ENCODE results near the gene HEATR3. TPM values are rescaled to one million over a fixed set of nuclear protein-coding genes. Genes with fewer than 3 reads are reported as not detected.
A peak's percentile ranks its signal among the peaks of the same experiment; 100 is the strongest.

Gene HEATR3
- total RNA-seq, 1 donor: 18.8 TPM

GRCh38 chr16:50066482-50067289 lies 916 bp downstream of the HEATR3 start:
- H3K4me3 ChIP-seq (ENCODE audit: low read depth, low read length): peak overlapping the region; percentile 96
- TF ChIP-seq, protein P1, sequence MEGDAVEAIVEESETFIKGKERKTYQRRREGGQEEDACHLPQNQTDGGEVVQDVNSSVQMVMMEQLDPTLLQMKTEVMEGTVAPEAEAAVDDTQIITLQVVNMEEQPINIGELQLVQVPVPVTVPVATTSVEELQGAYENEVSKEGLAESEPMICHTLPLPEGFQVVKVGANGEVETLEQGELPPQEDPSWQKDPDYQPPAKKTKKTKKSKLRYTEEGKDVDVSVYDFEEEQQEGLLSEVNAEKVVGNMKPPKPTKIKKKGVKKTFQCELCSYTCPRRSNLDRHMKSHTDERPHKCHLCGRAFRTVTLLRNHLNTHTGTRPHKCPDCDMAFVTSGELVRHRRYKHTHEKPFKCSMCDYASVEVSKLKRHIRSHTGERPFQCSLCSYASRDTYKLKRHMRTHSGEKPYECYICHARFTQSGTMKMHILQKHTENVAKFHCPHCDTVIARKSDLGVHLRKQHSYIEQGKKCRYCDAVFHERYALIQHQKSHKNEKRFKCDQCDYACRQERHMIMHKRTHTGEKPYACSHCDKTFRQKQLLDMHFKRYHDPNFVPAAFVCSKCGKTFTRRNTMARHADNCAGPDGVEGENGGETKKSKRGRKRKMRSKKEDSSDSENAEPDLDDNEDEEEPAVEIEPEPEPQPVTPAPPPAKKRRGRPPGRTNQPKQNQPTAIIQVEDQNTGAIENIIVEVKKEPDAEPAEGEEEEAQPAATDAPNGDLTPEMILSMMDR (IDR thresholded peaks at IDR 0.05; ENCODE audit: insufficient read depth, low read length): no peak
- no peak for DNase-seq (ENCODE audit: low read depth)

DNA sequence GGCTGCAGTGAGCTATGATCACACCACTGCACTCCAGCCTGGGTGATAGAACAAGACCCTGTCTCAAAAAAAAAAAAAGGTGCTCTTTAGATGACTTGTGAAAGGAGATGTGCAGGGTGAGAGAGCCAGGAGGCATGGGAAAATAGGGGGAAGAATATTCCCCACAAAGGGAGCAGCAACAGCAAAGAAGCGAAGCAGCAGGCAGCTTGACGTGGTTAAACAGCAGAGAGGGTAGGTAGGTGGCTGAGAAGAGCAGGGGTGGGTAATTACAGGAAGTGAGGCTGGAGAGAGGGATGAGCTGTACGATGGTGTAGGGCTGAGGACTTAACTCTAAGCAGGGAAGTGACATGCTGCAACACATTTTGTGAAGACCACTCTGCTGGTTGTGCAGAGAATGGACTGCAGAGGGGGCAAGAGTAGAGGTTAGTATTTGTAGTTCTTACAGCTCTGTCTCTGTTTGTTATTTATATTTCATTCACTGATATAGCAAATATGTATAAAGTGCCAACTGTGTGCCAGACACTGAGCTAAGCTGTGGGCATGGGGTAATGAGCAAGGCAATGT lies 1.6 kb downstream of the HEATR3 start:
- TF ChIP-seq, protein P1 (IDR thresholded peaks at IDR 0.05; ENCODE audit: insufficient read depth, low read length): peak; percentile 72
- H3K4me3 ChIP-seq (ENCODE audit: low read depth, low read length): peak overlapping the region; percentile 42
- peak; percentile 70 for DNase-seq (ENCODE audit: low read depth)

GRCh38 chr16:50068550-50068949 lies 2.8 kb downstream of the HEATR3 start:
- no peak overlapping the region for H3K4me3 ChIP-seq (ENCODE audit: low read depth, low read length)
- TF ChIP-seq, protein P1 (IDR thresholded peaks at IDR 0.05; ENCODE audit: insufficient read depth, low read length): no peak

GRCh38 chr16:50069060-50069459 lies 3.3 kb downstream of the HEATR3 start:
- TF ChIP-seq, protein P1 (IDR thresholded peaks at IDR 0.05; ENCODE audit: insufficient read depth, low read length): no peak
- no peak for DNase-seq (ENCODE audit: low read depth)
- no peak overlapping the region for H3K4me3 ChIP-seq (ENCODE audit: low read depth, low read length)

More at GRCh38 chr16:50068550-50068949, 2.8 kb downstream of the HEATR3 start:
- DNase-seq (ENCODE audit: low read depth): peak; percentile 23

DNA sequence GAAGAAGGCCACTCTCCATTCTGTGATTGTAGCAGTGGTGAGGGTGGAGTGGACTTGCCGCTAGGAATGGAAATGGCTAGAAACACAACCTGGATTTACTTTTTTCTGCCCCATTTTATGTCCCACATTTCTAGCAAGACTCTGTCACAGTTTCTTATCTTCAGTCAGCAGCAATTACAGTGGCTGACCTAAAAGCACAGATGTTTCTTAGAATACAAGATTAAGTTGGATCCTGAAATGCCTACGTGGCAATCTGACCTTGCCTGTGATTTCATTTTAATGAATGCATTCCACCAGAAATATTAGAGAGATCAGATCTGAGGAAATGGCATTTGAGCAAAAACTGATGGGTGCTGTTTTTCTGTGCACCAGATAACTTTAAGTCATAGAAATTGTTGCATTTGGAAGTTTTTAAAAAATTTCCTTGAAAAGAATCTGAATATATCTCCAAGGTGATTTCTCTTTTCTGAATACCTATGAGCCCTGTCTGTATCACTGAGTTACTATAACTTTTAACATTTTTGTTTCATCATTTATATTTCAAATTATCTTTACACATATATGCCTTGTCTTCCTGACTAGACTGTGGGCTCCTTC lies 5.4 kb downstream of the HEATR3 start:
- TF ChIP-seq, protein P1 (IDR thresholded peaks at IDR 0.05; ENCODE audit: insufficient read depth, low read length): no peak
- peak; percentile 12 for DNase-seq (ENCODE audit: low read depth)
- H3K4me3 ChIP-seq (ENCODE audit: low read depth, low read length): no peak overlapping the region

- no peak overlapping the region for H3K4me3 ChIP-seq (ENCODE audit: low read depth, low read length)
- DNase-seq (ENCODE audit: low read depth): no peak
- TF ChIP-seq, protein P1 (IDR thresholded peaks at IDR 0.05; ENCODE audit: insufficient read depth, low read length): no peak
Observed at GRCh38 chr16:50072730-50073129, 7.0 kb downstream of the HEATR3 start.

Measured in fibroblast of the aortic adventitia (primary cell).